ENCODE results near the gene STX11. TPM values are rescaled to one million over a fixed set of nuclear protein-coding genes. Genes with fewer than 3 reads are reported as not detected.

The STX11 gene
- polyA plus RNA-seq, 2 of the 4 experiments (the other 2 are of a cell fraction), result 0.36 to 0.78 TPM

DNA sequence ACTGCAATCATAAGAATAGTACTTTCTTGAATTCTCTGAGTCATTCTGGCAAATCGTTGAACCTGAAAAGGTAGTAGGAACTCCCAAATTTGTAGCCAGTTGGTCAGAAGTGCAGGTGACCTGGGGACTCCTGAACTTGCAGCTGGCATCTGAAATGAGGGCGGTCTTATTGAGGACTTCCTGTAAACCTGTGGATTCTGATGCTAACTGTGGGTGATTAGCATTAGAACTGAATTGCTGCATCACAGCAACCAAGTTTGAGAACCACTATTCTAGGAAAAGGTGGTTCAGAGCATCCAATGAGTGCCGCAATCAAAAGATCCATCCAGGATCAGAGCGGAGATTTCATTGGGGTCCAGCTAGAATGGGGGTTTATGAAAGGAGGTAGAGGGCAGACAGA, 84.6 kb downstream of the STX11 start (continued):
- TF ChIP-seq TP53 (CRISPR knock-in tag; IDR thresholded peaks at IDR 0.05) (no peak), FOSB (CRISPR knock-in tag; IDR thresholded peaks at IDR 0.05) (no peak)

Other genes with a start within 250 kb of the STX11 start
- 8.2 and 10.3 TPM in 2 replicates for gene PLAGL1, start 142.3 kb upstream of the STX11 start, polyA plus RNA-seq (2011; rRNA removed)
- gene PLAGL1, start 142.3 kb upstream of the STX11 start, polyA plus RNA-seq (2017; fragmentation: RNase III; extraction: RNeasy Plus Mini Kit Qiagen cat#74134 plus additional on column Dnase treatment), result 4.7 to 6.6 TPM (median 5.0 TPM) in 3 replicates
- 164 and 184 TPM in 2 replicates for gene SF3B5, start 54.9 kb upstream of the STX11 start, polyA plus RNA-seq (2011; rRNA removed)
- gene SF3B5, start 54.9 kb upstream of the STX11 start, polyA plus RNA-seq (2017; fragmentation: RNase III; extraction: RNeasy Plus Mini Kit Qiagen cat#74134 plus additional on column Dnase treatment), result 159 to 174 TPM (median 163 TPM) in 3 replicates
- gene UTRN, start 134.8 kb downstream of the STX11 start, polyA plus RNA-seq (2011; rRNA removed), result 20.8 and 30.6 TPM in 2 replicates
- gene UTRN, start 134.8 kb downstream of the STX11 start, polyA plus RNA-seq (2017; fragmentation: RNase III; extraction: RNeasy Plus Mini Kit Qiagen cat#74134 plus additional on column Dnase treatment), result 10.6 to 11.3 TPM (median 11.2 TPM) in 3 replicates

All from A549 (cell line).